ENCODE measurements around the gene PRAMEF10.
"Not testable (repeated sequence)": the region's sequence is repeated elsewhere in the genome, so short reads cannot be mapped to it uniquely, and the experiment has no call there.

PRAMEF10 gene

GRCh38 chr1:12898170-12898569, at the start of gene PRAMEF10:
Gene PRAMEF10, minus strand, starts transcription at chr1:12898270. Its CDS starts 2,423 bp downstream, at chr1:12895847.
- DNase-seq, result not testable (repeated sequence)

- not testable (repeated sequence) for DNase-seq
Observed at GRCh38 chr1:12947480-12947879, 49.4 kb upstream of the PRAMEF10 start, which contains the start of gene PRAMEF6. Gene PRAMEF6, minus strand, starts transcription at chr1:12947580. Its CDS starts 5,062 bp downstream, at chr1:12942518.

- not testable (repeated sequence) for DNase-seq
Observed at GRCh38 chr1:12924368-12924767, 26.3 kb upstream of the PRAMEF10 start.

- not testable (repeated sequence) for DNase-seq
Observed at GRCh38 chr1:12921749-12922148, 23.7 kb upstream of the PRAMEF10 start.

- not testable (repeated sequence) for DNase-seq
Observed at GRCh38 chr1:12916310-12916709, 18.2 kb upstream of the PRAMEF10 start, which contains the start of gene PRAMEF7. Gene PRAMEF7, plus strand, starts transcription at chr1:12916610. Its CDS starts 1,083 bp downstream, at chr1:12917693.

- DNase-seq, result not testable (repeated sequence)
Observed at GRCh38 chr1:12903793-12904572, 5.9 kb upstream of the PRAMEF10 start.

GRCh38 chr1:12899186-12899585, 1.1 kb upstream of the PRAMEF10 start:
- DNase-seq, result not testable (repeated sequence)

- not testable (repeated sequence) for DNase-seq
Observed at GRCh38 chr1:12886101-12886500, 12.0 kb downstream of the PRAMEF10 start, which contains the start of gene PRAMEF4. Gene PRAMEF4, minus strand, starts transcription at chr1:12886201. Its CDS starts 2,807 bp downstream, at chr1:12883394.

- DNase-seq, result not testable (repeated sequence)
Observed at GRCh38 chr1:12878453-12878852, 19.6 kb downstream of the PRAMEF10 start.

- DNase-seq, result not testable (repeated sequence)
Observed at GRCh38 chr1:12863131-12863880, 34.8 kb downstream of the PRAMEF10 start.

GRCh38 chr1:12856786-12857185, 41.3 kb downstream of the PRAMEF10 start, which contains the start of gene PRAMEF2:
Gene PRAMEF2, plus strand, starts transcription at chr1:12857086. Its CDS starts 1,924 bp downstream, at chr1:12859010.
- DNase-seq, result not testable (repeated sequence)

- DNase-seq, result no peak
Observed at GRCh38 chr1:12851779-12852178, 46.3 kb downstream of the PRAMEF10 start.

GRCh38 chr1:12848620-12849019, 49.5 kb downstream of the PRAMEF10 start, which contains the start of gene HNRNPCL1:
Gene HNRNPCL1, minus strand, starts transcription at chr1:12848720. Its CDS starts 431 bp downstream, at chr1:12848289.
- DNase-seq, result not testable (repeated sequence)

Measured in right hindlimb (tissue), 1 donor.